ENCODE measurements around the gene NDUFA1.

- TF ChIP-seq YY1 (IDR thresholded peaks at IDR 0.05; ENCODE audit: insufficient read depth, insufficient read length), result no peak
- no peak for TF ChIP-seq ZNF274 (IDR thresholded peaks at IDR 0.05; ENCODE audit: low read depth, low read length)
- TF ChIP-seq SUZ12 (IDR thresholded peaks at IDR 0.05; ENCODE audit: extremely low read depth, insufficient read depth, insufficient read length), result no peak
These were observed 44.7 kb downstream of the NDUFA1 start for GRCh38 chrX:119916310-119916709.

All from NT2/D1 (cell line).